Endothelial cell (in vitro differentiated cells): ENCODE data around the gene KIAA0753. TPM values are rescaled to one million over a fixed set of nuclear protein-coding genes. Genes with fewer than 3 reads are reported as not detected.

Experiments
- DNase-seq: peaks from one replicate; pipeline ENCODE4 v3.0.0; 2021; ENCODE audit warnings: low spot score
- H3K27ac Mint-ChIP-seq: one replicate; pipeline ENCODE4 v1.8.0; 2021; ENCODE audit warnings: mixed read lengths, inconsistent platforms; ENCODE audit not compliant: unreplicated experiment
- H3K27me3 Mint-ChIP-seq: one replicate; pipeline ENCODE4 v1.8.0; 2021; ENCODE audit warnings: mild to moderate bottlenecking, moderate library complexity, mixed read lengths, inconsistent platforms; ENCODE audit not compliant: unreplicated experiment
- H3K36me3 Mint-ChIP-seq: one replicate; pipeline ENCODE4 v1.8.0; 2021; ENCODE audit warnings: mild to moderate bottlenecking, low read depth, mixed read lengths, inconsistent platforms; ENCODE audit not compliant: unreplicated experiment
- H3K4me1 Mint-ChIP-seq: one replicate; pipeline ENCODE4 v1.8.0; 2021; ENCODE audit warnings: mild to moderate bottlenecking, mixed read lengths, inconsistent platforms; ENCODE audit not compliant: unreplicated experiment
- H3K4me3 Mint-ChIP-seq: one replicate; pipeline ENCODE4 v1.8.0; 2021; ENCODE audit warnings: mild to moderate bottlenecking, mixed read lengths, inconsistent platforms; ENCODE audit not compliant: unreplicated experiment
- H3K9me3 Mint-ChIP-seq: one replicate; pipeline ENCODE4 v1.8.0; 2021; ENCODE audit warnings: mixed read lengths, inconsistent platforms; ENCODE audit not compliant: unreplicated experiment
- total RNA-seq: library from RNA; stranded (reverse); fragmentation: NEBNext Ultra II Directional; extraction: Animal tissue kit (Norgen Biotek cat#: 25700); gene quantifications from one replicate; pipeline ENCODE4 v1.2.1, GENCODE V29; 2021; ENCODE audit not compliant: unreplicated experiment
- TF ChIP-seq, protein P1 (sequence below): fragments of 200-600 bp; sonication (generic); IDR thresholded peaks from one replicate; pipeline ENCODE4 v1.5.0; 2021; ENCODE audit warnings: antibody characterized with exemption; ENCODE audit not compliant: unreplicated experiment

Gene KIAA0753
- total RNA-seq, 1 donor from 2014 or later, result 22.6 TPM

- H3K36me3 Mint-ChIP-seq, result no peaks in the 10 kb centered on the region
- H3K4me3 Mint-ChIP-seq, result no peak overlapping the region
- no peaks in the 10 kb centered on the region for H3K9me3 Mint-ChIP-seq
- TF ChIP-seq, protein P1, sequence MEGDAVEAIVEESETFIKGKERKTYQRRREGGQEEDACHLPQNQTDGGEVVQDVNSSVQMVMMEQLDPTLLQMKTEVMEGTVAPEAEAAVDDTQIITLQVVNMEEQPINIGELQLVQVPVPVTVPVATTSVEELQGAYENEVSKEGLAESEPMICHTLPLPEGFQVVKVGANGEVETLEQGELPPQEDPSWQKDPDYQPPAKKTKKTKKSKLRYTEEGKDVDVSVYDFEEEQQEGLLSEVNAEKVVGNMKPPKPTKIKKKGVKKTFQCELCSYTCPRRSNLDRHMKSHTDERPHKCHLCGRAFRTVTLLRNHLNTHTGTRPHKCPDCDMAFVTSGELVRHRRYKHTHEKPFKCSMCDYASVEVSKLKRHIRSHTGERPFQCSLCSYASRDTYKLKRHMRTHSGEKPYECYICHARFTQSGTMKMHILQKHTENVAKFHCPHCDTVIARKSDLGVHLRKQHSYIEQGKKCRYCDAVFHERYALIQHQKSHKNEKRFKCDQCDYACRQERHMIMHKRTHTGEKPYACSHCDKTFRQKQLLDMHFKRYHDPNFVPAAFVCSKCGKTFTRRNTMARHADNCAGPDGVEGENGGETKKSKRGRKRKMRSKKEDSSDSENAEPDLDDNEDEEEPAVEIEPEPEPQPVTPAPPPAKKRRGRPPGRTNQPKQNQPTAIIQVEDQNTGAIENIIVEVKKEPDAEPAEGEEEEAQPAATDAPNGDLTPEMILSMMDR, result no peak
- H3K27me3 Mint-ChIP-seq, result peaks cover 1% of the 10 kb centered on the region
- no peak overlapping the region for H3K27ac Mint-ChIP-seq
- DNase-seq, result no peak
- H3K4me1 Mint-ChIP-seq, result peaks cover 5% of the 10 kb centered on the region
Observed at GRCh38 chr17:6684460-6684783, 43.9 kb upstream of the KIAA0753 start.

- no peak for DNase-seq
- peaks cover 1% of the 10 kb centered on the region for H3K27me3 Mint-ChIP-seq
- TF ChIP-seq, protein P1, result no peak
- H3K4me1 Mint-ChIP-seq, result peaks cover 7% of the 10 kb centered on the region
- no peak overlapping the region for H3K4me3 Mint-ChIP-seq
- H3K27ac Mint-ChIP-seq, result no peak overlapping the region
- H3K36me3 Mint-ChIP-seq, result no peaks in the 10 kb centered on the region
- H3K9me3 Mint-ChIP-seq, result no peaks in the 10 kb centered on the region
Observed at GRCh38 chr17:6683730-6684459, 43.4 kb upstream of the KIAA0753 start.

DNA sequence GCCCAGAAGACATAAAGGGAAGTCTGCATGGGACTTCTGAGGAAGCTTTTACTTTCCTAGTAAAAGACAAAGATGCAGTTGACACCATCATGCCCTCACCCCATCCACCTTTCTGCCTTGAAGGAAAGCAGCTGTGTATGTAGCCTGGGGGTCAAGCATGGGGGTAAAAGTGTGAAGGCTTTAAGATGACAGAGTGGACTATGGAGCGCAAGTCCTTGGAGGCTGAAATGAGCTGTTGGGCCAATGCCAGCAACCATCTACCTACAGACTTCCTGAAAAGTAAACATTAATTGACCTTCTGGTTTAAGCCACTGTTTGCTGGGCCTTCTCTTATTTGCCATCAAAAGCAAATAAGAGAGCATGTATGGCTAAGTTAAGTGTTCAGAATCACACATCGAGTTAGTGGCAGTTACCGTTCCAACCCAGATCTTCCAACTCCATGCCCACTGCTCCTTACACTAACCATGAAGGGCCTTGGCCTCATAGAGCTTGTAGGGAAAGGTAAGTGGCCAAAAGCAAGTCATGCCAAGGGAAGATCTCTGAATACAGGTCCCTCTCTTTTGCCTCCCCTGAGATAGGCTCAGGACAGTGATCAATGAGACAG, 42.7 kb upstream of the KIAA0753 start:
- Mint-ChIP-seq H3K9me3 (no peaks in the 10 kb centered on the region), H3K4me3 (no peak overlapping the region), H3K4me1 (peaks cover 14% of the 10 kb centered on the region), H3K27me3 (peaks cover 1% of the 10 kb centered on the region), H3K36me3 (no peaks in the 10 kb centered on the region), H3K27ac (no peak overlapping the region)
- TF ChIP-seq, protein P1, result no peak
- no peak for DNase-seq

DNA sequence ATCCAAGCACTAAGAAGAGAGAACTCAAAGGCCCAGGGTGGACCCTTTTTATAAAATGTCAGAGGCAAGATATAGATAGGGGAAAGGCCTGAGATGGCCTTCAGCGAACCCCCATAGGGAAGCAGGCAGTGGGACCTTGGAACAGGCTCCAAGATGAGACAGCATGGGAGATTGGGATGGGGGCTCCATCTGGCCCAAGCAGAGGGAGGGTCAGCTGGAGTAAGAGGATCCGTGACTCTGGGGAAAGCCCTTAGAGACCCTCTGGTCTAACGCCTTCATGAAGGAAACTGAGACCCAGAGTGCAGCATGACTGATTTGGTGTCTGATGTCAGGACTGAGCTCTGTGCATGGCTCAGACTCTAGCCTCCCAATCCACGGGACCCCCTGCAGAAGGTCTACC, 41.8 kb upstream of the KIAA0753 start:
- H3K36me3 Mint-ChIP-seq, result no peaks in the 10 kb centered on the region
- H3K27me3 Mint-ChIP-seq, result peaks cover 1% of the 10 kb centered on the region
- no peak for DNase-seq
- H3K27ac Mint-ChIP-seq, result no peak overlapping the region
- H3K4me3 Mint-ChIP-seq, result no peak overlapping the region
- H3K4me1 Mint-ChIP-seq, result peaks cover 19% of the 10 kb centered on the region
- TF ChIP-seq, protein P1, result no peak
- no peaks in the 10 kb centered on the region for H3K9me3 Mint-ChIP-seq

DNA sequence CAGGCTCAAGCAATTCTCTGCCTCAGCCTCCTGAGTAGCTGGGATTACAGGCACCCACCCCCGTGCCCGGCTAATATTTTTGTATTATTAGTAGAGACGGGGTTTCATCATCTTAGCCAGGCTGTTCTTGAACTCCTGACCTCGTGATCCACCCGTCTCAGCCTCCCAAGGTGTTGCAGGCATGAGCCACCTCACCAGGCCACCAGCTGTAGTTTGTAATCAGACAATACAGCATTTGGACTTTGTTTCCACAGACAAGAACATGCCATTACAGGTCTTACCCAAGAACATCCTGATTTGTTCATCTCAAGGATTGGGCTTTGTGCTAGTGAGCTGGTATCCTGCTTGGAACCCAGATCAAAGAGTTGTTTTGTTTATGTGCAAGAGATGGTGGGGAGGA, 41.2 kb upstream of the KIAA0753 start:
- H3K4me1 Mint-ChIP-seq, result peaks cover 19% of the 10 kb centered on the region

More for the DNA sequence above, 41.2 kb upstream of the KIAA0753 start:
- Mint-ChIP-seq H3K9me3 (no peaks in the 10 kb centered on the region), H3K27ac (no peak overlapping the region), H3K36me3 (no peaks in the 10 kb centered on the region), H3K27me3 (peaks cover 1% of the 10 kb centered on the region), H3K4me3 (no peak overlapping the region)
- TF ChIP-seq, protein P1, result no peak
- no peak for DNase-seq
